B cell (primary cell): Measurements from ENCODE around the gene GCAT. TPM values are rescaled to one million over a fixed set of nuclear protein-coding genes. Genes with fewer than 3 reads are reported as not detected.

Source experiments
- ATAC-seq: fragments of 200-7000 bp; cut with Tn5 transposase; one replicate; pipeline ENCODE4 v1.10.0; 2021; ENCODE audit warnings: low read depth, mild to moderate bottlenecking, moderate number of reproducible peaks, moderate library complexity
- CTCF ChIA-PET: fragments of 350-600 bp; sonication (Branson Sonifier 250); formaldehyde crosslinking; loops from one replicate; lab custom pipeline; 2021; ENCODE audit warnings: antibody characterized with exemption, inconsistent platforms; lab: Charles Lee
- POLR2A ChIA-PET: fragments of 350-600 bp; sonication (Branson Sonifier 250); formaldehyde crosslinking; loops from one replicate; lab custom pipeline; 2021; ENCODE audit warnings: antibody characterized with exemption; lab: Charles Lee
- DNase-seq: peaks from one replicate; pipeline ENCODE4 v3.0.0; 2013
- H2AFZ ChIP-seq: 2 replicates; pipeline ENCODE4 v1.6.1; 2012; ENCODE audit warnings: mild to moderate bottlenecking, low read depth, low read length; ENCODE audit not compliant: insufficient read depth, poor library complexity, severe bottlenecking
- H3K27ac ChIP-seq, 2 donors: 1 replicate in 1 of 2; 2 replicates in 1 of 2; pipeline ENCODE4 v1.5.1; 2012 to 2013; ENCODE audit warnings: low read length in 2 of 2, mild to moderate bottlenecking in 2 of 2, moderate library complexity in 1 of 2
- H3K27me3 ChIP-seq, 4 experiments: fragments of 200-600 bp in 1 of 4; sonication (generic) in 1 of 4; replicated peaks in 1 of 4; 1 replicate in 2 of 4; 2 replicates in 2 of 4; pipeline versions ENCODE4 v1.6.1 to v1.7.0; 2013 to 2016; ENCODE audit warnings: low read length in 3 of 4, mild to moderate bottlenecking in 2 of 4, mixed read lengths in 1 of 4, moderate library complexity in 1 of 4; ENCODE audit not compliant: insufficient read depth in 4 of 4, control insufficient read depth in 3 of 4; ENCODE audit errors: control extremely low read depth in 1 of 4
- H3K36me3 ChIP-seq, 2 experiments: replicated peaks in 1 of 2; 1 replicate in 1 of 2; 2 replicates in 1 of 2; pipeline versions ENCODE4 v1.6.1 to v1.7.1; 2013; ENCODE audit warnings: low read length in 1 of 2; ENCODE audit not compliant: insufficient read depth in 2 of 2, control insufficient read depth in 1 of 2; ENCODE audit errors: control extremely low read depth in 1 of 2, extremely low read depth in 1 of 2
- H3K4me1 ChIP-seq, 2 donors: fragments of 200-600 bp in 1 of 2; sonication (generic) in 1 of 2; 1 replicate in 1 of 2; 2 replicates in 1 of 2; pipeline versions ENCODE4 v1.5.1 to v1.6.1; 2013 to 2017; ENCODE audit warnings: low read length in 2 of 2; ENCODE audit not compliant: control insufficient read depth in 2 of 2, insufficient read depth in 2 of 2
- H3K4me2 ChIP-seq: replicated peaks from 2 replicates; pipeline ENCODE3; 2012; ENCODE audit warnings: mild to moderate bottlenecking, low read depth, low read length; ENCODE audit not compliant: poor library complexity, severe bottlenecking
- H3K4me3 ChIP-seq, 5 experiments: fragments of 200-600 bp in 1 of 5; sonication (generic) in 1 of 5; 1 replicate in 3 of 5; 2 replicates in 2 of 5; pipeline versions ENCODE4 v1.5.1 to v1.7.0; 2011 to 2016; ENCODE audit warnings: low read length in 4 of 5, mild to moderate bottlenecking in 4 of 5, low read depth in 2 of 5, control low read depth in 1 of 5, moderate library complexity in 1 of 5; ENCODE audit not compliant: insufficient read depth in 1 of 5; ENCODE audit errors: control extremely low read depth in 1 of 5, extremely low read depth in 1 of 5
- H3K79me2 ChIP-seq: fragments of 200-600 bp; sonication (generic); one replicate; pipeline ENCODE4 v1.6.0; 2016; ENCODE audit warnings: low read length; ENCODE audit not compliant: control insufficient read depth, insufficient read depth
- H3K9ac ChIP-seq: fragments of 200-600 bp; sonication (generic); 2 replicates; pipeline ENCODE4 v1.6.1; 2017; ENCODE audit warnings: mild to moderate bottlenecking, low read length, moderate library complexity
- H3K9me3 ChIP-seq, 3 donors: one replicate each; pipeline versions ENCODE4 v1.6.1 to v1.7.1; 2013; ENCODE audit warnings: low read length in 2 of 3; ENCODE audit not compliant: control insufficient read depth in 2 of 3, insufficient read depth in 1 of 3; ENCODE audit errors: control extremely low read depth in 1 of 3
- H4K20me1 ChIP-seq: 2 replicates; pipeline ENCODE4 v1.6.0; 2012; ENCODE audit warnings: mild to moderate bottlenecking, low read length; ENCODE audit not compliant: insufficient read depth, control insufficient read depth, poor library complexity, severe bottlenecking
- H3K27ac Mint-ChIP-seq: one replicate; pipeline ENCODE4 v1.8.0; 2021; ENCODE audit warnings: mixed read lengths
- H3K27me3 Mint-ChIP-seq: one replicate; pipeline ENCODE4 v1.8.0; 2021; ENCODE audit warnings: mixed read lengths
- H3K4me1 Mint-ChIP-seq: one replicate; pipeline ENCODE4 v1.8.0; 2021; ENCODE audit warnings: mixed read lengths
- H3K4me3 Mint-ChIP-seq: one replicate; pipeline ENCODE4 v1.8.0; 2021; ENCODE audit warnings: mixed read lengths
- H3K9me3 Mint-ChIP-seq: one replicate; pipeline ENCODE4 v1.8.0; 2022; ENCODE audit warnings: mixed read lengths; ENCODE audit not compliant: insufficient read depth
- EZH2 ChIP-seq: IDR thresholded peaks from 2 replicates; pipeline ENCODE4 v1.6.1; 2012; ENCODE audit warnings: borderline replicate concordance, low read depth, mild to moderate bottlenecking, moderate library complexity, low read length; ENCODE audit not compliant: insufficient read depth, poor library complexity, severe bottlenecking
- WGBS: methylation state at CpG from one replicate; pipeline ENCODE4 v1.1.5; 2013; ENCODE audit warnings: missing lambda C conversion rate; ENCODE audit not compliant: insufficient coverage; 5-methylcytosine and 5-hydroxymethylcytosine counted together
- intact Hi-C: fragments of 100-400 bp; cut with micrococcal nuclease; formaldehyde crosslinking; loops from one replicate; pipeline ENCODE4 v1.10.0; 2022
- polyA plus RNA-seq: library from polyadenylated mRNA; depleted of rRNA; stranded (reverse); fragments of >200 nt; gene quantifications from 2 replicates; pipeline ENCODE4 v1.2.3, GENCODE V29; 2012
- total RNA-seq, 2 donors: library from RNA; stranded (reverse); fragments of 120-200 nt in 1 of 2; gene quantifications; 1 replicate in 1 of 2; 2 replicates in 1 of 2; pipeline versions ENCODE4 v1.2.3 to v1.2.4, GENCODE V29; 2013 to 2022
- TF ChIP-seq, protein P1 (sequence below): fragments of 200-600 bp; IDR thresholded peaks from one replicate; pipeline ENCODE4 v1.8.0; 2022; ENCODE audit warnings: antibody characterized with exemption, mild to moderate bottlenecking

Gene GCAT
- total and polyA plus RNA-seq, 2 donors (not counting 1 experiment from before 2014, with no cell fraction given), result 0.15 to 0.47 TPM

DNA sequence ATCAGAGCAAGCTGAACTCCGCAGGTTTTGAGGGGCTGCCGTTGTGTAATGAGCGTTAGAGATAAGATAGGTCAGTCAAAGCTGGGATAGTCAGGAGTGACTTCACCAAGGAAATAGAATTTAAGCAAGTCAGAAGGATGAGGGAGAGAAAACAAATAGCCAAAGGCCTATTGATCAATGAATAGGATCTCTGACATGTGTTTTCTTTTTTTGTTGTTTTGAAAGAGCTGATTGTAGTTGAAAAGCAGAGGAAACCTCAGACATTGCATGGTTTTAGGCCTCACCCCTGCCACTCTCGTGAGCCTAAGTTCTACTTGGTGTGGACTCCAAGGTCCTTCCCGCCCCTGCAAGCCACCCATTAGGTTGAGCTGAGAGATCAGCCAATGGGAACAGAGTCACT lies 44.7 kb downstream of the GCAT start:
- Mint-ChIP-seq H3K4me1 (peaks cover 50% of the 10 kb centered on the region), H3K27me3 (no peaks in the 10 kb centered on the region), H3K4me3 (no peak overlapping the region), H3K27ac (no peak overlapping the region), H3K9me3 (no peaks in the 10 kb centered on the region)
- H3K4me3 ChIP-seq, result no peak overlapping the region
- no peak overlapping the region for H2AFZ ChIP-seq
- H3K9ac ChIP-seq, result no peak overlapping the region
- H3K9me3 ChIP-seq, result peaks cover 0 to 6% (median 0%) of the 10 kb centered on the region in 3 donors
- no peak overlapping the region for H3K4me2 ChIP-seq
- DNase-seq, result no peak
- CTCF ChIA-PET, result interaction anchor here (4.2 kb wide), 1 partner anchor 11 kb away, joined by 27 read pairs; no protein-coding TSS in a partner anchor
- 95% methylated on average over 5 of the region's 5 CpGs for WGBS
- no peak for TF ChIP-seq EZH2
- TF ChIP-seq, protein P1, sequence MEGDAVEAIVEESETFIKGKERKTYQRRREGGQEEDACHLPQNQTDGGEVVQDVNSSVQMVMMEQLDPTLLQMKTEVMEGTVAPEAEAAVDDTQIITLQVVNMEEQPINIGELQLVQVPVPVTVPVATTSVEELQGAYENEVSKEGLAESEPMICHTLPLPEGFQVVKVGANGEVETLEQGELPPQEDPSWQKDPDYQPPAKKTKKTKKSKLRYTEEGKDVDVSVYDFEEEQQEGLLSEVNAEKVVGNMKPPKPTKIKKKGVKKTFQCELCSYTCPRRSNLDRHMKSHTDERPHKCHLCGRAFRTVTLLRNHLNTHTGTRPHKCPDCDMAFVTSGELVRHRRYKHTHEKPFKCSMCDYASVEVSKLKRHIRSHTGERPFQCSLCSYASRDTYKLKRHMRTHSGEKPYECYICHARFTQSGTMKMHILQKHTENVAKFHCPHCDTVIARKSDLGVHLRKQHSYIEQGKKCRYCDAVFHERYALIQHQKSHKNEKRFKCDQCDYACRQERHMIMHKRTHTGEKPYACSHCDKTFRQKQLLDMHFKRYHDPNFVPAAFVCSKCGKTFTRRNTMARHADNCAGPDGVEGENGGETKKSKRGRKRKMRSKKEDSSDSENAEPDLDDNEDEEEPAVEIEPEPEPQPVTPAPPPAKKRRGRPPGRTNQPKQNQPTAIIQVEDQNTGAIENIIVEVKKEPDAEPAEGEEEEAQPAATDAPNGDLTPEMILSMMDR, result no peak
- H3K27ac ChIP-seq, result no peak overlapping the region
- H3K36me3 ChIP-seq, result peaks cover 2 to 53% of the 10 kb centered on the region in 2 experiments
- peaks cover 57% of the 10 kb centered on the region for H4K20me1 ChIP-seq
- H3K79me2 ChIP-seq, result peaks cover 79% of the 10 kb centered on the region
- H3K4me1 ChIP-seq, result peaks cover 18 to 24% of the 10 kb centered on the region in 2 donors
- POLR2A ChIA-PET, result no interaction called here
- no peak for ATAC-seq
- no peaks in the 10 kb centered on the region for H3K27me3 ChIP-seq
- intact Hi-C loops, result no loop called here

DNA sequence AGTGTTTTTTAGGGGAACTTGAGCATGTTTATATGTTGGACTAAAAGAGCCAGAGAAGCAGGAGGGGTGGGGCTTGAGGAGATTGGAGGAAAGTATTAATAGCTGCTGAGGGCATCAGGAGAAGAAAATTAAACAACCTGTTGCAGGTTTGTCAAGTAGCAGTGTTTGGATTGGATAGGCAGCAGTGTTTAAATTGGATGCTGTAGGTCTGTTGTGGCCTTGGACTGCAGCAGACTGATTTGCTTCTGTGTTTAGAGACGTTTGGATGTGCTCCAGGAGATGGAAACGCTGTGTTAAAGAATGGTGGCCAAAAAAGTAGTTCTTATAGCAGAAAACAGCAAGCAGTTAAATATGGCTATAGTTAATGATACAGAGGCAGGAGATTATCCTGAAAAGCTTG lies 47.2 kb downstream of the GCAT start:
- H3K27me3 Mint-ChIP-seq, result no peaks in the 10 kb centered on the region
- H3K4me1 Mint-ChIP-seq, result peaks cover 34% of the 10 kb centered on the region
- Histone ChIP-seq H3K79me2 (peaks cover 62% of the 10 kb centered on the region), H3K9ac (no peak overlapping the region), H3K27ac (no peak overlapping the region), H3K4me2 (no peak overlapping the region), H3K27me3 (no peaks in the 10 kb centered on the region), H3K36me3 (peaks cover 2 to 72% of the 10 kb centered on the region in 2 experiments), H4K20me1 (peaks cover 59% of the 10 kb centered on the region), H3K4me1 (peaks cover 11% of the 10 kb centered on the region in 2 donors), H3K4me3 (no peak overlapping the region), H3K9me3 (no peaks in the 10 kb centered on the region), H2AFZ (no peak overlapping the region)
- 94% methylated on average over 2 of the region's 2 CpGs for WGBS
- intact Hi-C loops, result no loop called here
- TF ChIP-seq, protein P1, result no peak
- H3K27ac Mint-ChIP-seq, result no peak overlapping the region
- POLR2A ChIA-PET, result no interaction called here
- ATAC-seq, result no peak
- CTCF ChIA-PET, result interaction anchor here (0.7 to 4.2 kb wide), 2 partner anchors 8 to 12 kb away, joined by 3 to 27 read pairs; no protein-coding TSS in a partner anchor
- H3K9me3 Mint-ChIP-seq, result no peaks in the 10 kb centered on the region
- H3K4me3 Mint-ChIP-seq, result no peak overlapping the region
- DNase-seq, result no peak
